ENCODE results near the gene SLC5A3. TPM values are rescaled to one million over a fixed set of nuclear protein-coding genes. Genes with fewer than 3 reads are reported as not detected.

Gene SLC5A3
- total RNA-seq, 1 experiment from 2014 or later, result 29.4 TPM

DNA sequence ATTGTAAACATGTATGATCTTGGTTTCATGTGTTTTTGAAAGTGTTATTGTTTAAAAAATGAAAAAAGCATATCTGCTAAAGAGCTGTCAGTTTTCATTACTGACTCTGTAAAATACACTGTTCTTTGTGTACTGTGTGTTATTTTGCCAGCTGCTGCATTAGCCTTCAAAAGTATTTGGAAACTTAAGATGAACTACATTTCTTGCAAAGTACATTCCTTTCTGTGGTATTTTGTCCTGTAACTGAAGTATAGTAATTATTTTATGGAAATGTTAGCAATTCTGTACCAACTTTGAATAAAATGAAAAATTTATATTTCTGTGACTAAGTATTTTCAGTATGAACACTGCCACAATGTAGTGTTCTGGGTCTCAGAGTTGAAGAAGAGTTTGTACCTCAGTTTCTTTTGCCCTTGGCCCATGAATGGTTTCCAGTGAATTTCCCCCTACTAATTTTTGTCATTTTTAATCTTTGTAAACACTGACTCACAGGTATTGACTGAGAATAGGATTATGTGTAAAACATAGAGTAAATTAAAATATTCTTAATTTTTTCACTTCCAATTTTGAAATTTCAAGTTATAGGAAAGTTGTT lies 32.7 kb downstream of the SLC5A3 start:
- TF ChIP-seq TCF7L2 (IDR thresholded peaks at IDR 0.05; ENCODE audit: low read depth, low read length), result no peak
- TF ChIP-seq SIN3A (IDR thresholded peaks at IDR 0.05; ENCODE audit: borderline replicate concordance, insufficient read depth, low read depth, low read length), result no peak
- no peak for TF ChIP-seq POLR2AphosphoS5 (IDR thresholded peaks at IDR 0.05; ENCODE audit: low read depth, low read length)
- DNase-seq (ENCODE audit: low read depth, low spot score) (no peak), ATAC-seq (no peak)
- no peaks in the 10 kb centered on the region for H3K9me3 ChIP-seq (ENCODE audit: control insufficient read depth, insufficient read depth, low read depth, low read length)
- in situ Hi-C loops (cut with HindIII; ENCODE audit: low pct_unique_long_range_greater_than_20kb, low sequenced_read_pairs) (no loop called here), intact Hi-C loops (cut with micrococcal nuclease; ENCODE audit: unreplicated experiment) (no loop called here)
- H3K4me1 ChIP-seq (ENCODE audit: control insufficient read depth, insufficient read depth, low read length), result peaks cover 11% of the 10 kb centered on the region
- H3K27ac ChIP-seq (ENCODE audit: low read length), result no peak overlapping the region
- no peaks in the 10 kb centered on the region for H3K27me3 ChIP-seq (ENCODE audit: control insufficient read depth, insufficient read depth, low read length)
- no TSS peak for BruUV-seq (replicated peaks)
- no peaks in the 10 kb centered on the region for H3K36me3 ChIP-seq (ENCODE audit: control insufficient read depth, insufficient read depth, low read length)
- no peak overlapping the region for H3K4me3 ChIP-seq (ENCODE audit: low read depth in 2 of 2, low read length in 2 of 2)
- CTCF ChIA-PET, result no interaction called here
- POLR2A ChIA-PET, result no interaction called here

DNA sequence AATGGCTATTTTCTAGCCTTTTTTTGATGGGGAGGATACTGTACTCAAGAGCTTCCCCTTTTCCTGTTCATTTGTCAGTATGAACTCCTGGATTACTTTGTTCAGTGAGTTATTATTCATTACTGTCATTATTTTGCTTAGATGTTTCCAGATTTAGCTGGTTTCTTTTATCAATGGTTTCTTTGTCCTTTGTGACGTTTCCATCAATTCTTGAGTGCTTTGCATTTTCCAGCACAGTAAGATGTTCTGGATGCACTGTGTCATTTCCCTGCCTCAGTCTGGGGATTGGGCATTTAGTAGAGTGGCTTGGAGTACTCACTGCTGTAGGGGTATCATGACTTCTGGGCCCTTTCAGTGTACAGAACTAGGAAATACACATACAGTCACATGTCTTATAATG lies 34.2 kb downstream of the SLC5A3 start:
- peaks cover 11% of the 10 kb centered on the region for H3K4me1 ChIP-seq (ENCODE audit: control insufficient read depth, insufficient read depth, low read length)
- H3K27ac ChIP-seq (ENCODE audit: low read length), result no peak overlapping the region
- DNase-seq (ENCODE audit: low read depth, low spot score) (no peak), ATAC-seq (no peak)
- no peaks in the 10 kb centered on the region for H3K9me3 ChIP-seq (ENCODE audit: control insufficient read depth, insufficient read depth, low read depth, low read length)
- H3K27me3 ChIP-seq (ENCODE audit: control insufficient read depth, insufficient read depth, low read length), result no peaks in the 10 kb centered on the region
- POLR2A ChIA-PET, result no interaction called here
- in situ Hi-C loops (cut with HindIII; ENCODE audit: low pct_unique_long_range_greater_than_20kb, low sequenced_read_pairs), result no loop called here
- no peaks in the 10 kb centered on the region for H3K36me3 ChIP-seq (ENCODE audit: control insufficient read depth, insufficient read depth, low read length)
- intact Hi-C loops (cut with micrococcal nuclease; ENCODE audit: unreplicated experiment), result no loop called here
- H3K4me3 ChIP-seq (ENCODE audit: low read depth in 2 of 2, low read length in 2 of 2), result no peak overlapping the region
- BruUV-seq (replicated peaks), result no TSS peak
- TF ChIP-seq, protein P1, sequence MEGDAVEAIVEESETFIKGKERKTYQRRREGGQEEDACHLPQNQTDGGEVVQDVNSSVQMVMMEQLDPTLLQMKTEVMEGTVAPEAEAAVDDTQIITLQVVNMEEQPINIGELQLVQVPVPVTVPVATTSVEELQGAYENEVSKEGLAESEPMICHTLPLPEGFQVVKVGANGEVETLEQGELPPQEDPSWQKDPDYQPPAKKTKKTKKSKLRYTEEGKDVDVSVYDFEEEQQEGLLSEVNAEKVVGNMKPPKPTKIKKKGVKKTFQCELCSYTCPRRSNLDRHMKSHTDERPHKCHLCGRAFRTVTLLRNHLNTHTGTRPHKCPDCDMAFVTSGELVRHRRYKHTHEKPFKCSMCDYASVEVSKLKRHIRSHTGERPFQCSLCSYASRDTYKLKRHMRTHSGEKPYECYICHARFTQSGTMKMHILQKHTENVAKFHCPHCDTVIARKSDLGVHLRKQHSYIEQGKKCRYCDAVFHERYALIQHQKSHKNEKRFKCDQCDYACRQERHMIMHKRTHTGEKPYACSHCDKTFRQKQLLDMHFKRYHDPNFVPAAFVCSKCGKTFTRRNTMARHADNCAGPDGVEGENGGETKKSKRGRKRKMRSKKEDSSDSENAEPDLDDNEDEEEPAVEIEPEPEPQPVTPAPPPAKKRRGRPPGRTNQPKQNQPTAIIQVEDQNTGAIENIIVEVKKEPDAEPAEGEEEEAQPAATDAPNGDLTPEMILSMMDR (IDR thresholded peaks at IDR 0.05), result no peak
- TF ChIP-seq SIN3A (IDR thresholded peaks at IDR 0.05; ENCODE audit: borderline replicate concordance, insufficient read depth, low read depth, low read length) (no peak), TCF7L2 (IDR thresholded peaks at IDR 0.05; ENCODE audit: low read depth, low read length) (no peak), POLR2AphosphoS5 (IDR thresholded peaks at IDR 0.05; ENCODE audit: low read depth, low read length) (no peak)
- TF ChIP-seq, protein P2, sequence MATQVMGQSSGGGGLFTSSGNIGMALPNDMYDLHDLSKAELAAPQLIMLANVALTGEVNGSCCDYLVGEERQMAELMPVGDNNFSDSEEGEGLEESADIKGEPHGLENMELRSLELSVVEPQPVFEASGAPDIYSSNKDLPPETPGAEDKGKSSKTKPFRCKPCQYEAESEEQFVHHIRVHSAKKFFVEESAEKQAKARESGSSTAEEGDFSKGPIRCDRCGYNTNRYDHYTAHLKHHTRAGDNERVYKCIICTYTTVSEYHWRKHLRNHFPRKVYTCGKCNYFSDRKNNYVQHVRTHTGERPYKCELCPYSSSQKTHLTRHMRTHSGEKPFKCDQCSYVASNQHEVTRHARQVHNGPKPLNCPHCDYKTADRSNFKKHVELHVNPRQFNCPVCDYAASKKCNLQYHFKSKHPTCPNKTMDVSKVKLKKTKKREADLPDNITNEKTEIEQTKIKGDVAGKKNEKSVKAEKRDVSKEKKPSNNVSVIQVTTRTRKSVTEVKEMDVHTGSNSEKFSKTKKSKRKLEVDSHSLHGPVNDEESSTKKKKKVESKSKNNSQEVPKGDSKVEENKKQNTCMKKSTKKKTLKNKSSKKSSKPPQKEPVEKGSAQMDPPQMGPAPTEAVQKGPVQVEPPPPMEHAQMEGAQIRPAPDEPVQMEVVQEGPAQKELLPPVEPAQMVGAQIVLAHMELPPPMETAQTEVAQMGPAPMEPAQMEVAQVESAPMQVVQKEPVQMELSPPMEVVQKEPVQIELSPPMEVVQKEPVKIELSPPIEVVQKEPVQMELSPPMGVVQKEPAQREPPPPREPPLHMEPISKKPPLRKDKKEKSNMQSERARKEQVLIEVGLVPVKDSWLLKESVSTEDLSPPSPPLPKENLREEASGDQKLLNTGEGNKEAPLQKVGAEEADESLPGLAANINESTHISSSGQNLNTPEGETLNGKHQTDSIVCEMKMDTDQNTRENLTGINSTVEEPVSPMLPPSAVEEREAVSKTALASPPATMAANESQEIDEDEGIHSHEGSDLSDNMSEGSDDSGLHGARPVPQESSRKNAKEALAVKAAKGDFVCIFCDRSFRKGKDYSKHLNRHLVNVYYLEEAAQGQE (IDR thresholded peaks at IDR 0.05; ENCODE audit: insufficient read depth in 1 of 2, low read depth in 2 of 2, low read length in 1 of 2), result no peak
- CTCF ChIA-PET, result no interaction called here

DNA sequence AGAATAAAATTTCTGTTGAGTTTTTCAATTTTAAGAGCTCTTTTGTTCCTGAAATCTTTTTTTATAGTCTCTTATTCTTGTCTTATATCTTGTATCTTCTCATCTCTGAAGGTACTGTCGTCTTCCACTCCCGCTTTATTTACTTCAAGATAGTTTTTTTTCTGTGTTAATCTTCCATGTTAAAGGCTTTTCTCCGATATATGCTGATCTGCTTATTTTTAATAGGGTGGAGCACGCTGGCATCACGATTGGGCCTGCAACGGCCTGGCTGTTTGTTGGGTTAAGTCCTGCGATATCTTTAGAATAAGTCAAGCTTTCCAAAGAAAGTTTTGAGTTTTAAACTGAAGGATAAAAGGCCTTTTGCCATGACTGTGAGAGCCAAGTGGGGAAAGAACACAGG lies 35.7 kb downstream of the SLC5A3 start:
- ATAC-seq (no peak), DNase-seq (ENCODE audit: low read depth, low spot score) (no peak)
- Histone ChIP-seq H3K4me3 (ENCODE audit: low read depth in 2 of 2, low read length in 2 of 2) (no peak overlapping the region), H3K27me3 (ENCODE audit: control insufficient read depth, insufficient read depth, low read length) (no peaks in the 10 kb centered on the region), H3K4me1 (ENCODE audit: control insufficient read depth, insufficient read depth, low read length) (peaks cover 14% of the 10 kb centered on the region), H3K36me3 (ENCODE audit: control insufficient read depth, insufficient read depth, low read length) (no peaks in the 10 kb centered on the region), H3K9me3 (ENCODE audit: control insufficient read depth, insufficient read depth, low read depth, low read length) (no peaks in the 10 kb centered on the region), H3K27ac (ENCODE audit: low read length) (no peak overlapping the region)
- in situ Hi-C loops (cut with HindIII; ENCODE audit: low pct_unique_long_range_greater_than_20kb, low sequenced_read_pairs), result no loop called here
- ChIA-PET POLR2A (no interaction called here), CTCF (no interaction called here)
- TF ChIP-seq TCF7L2 (IDR thresholded peaks at IDR 0.05; ENCODE audit: low read depth, low read length) (no peak), SIN3A (IDR thresholded peaks at IDR 0.05; ENCODE audit: borderline replicate concordance, insufficient read depth, low read depth, low read length) (no peak), POLR2AphosphoS5 (IDR thresholded peaks at IDR 0.05; ENCODE audit: low read depth, low read length) (no peak)
- TF ChIP-seq, protein P1 (IDR thresholded peaks at IDR 0.05), result no peak
- TF ChIP-seq, protein P2 (IDR thresholded peaks at IDR 0.05; ENCODE audit: insufficient read depth in 1 of 2, low read depth in 2 of 2, low read length in 1 of 2), result no peak
- intact Hi-C loops (cut with micrococcal nuclease; ENCODE audit: unreplicated experiment), result no loop called here
- BruUV-seq (replicated peaks), result no TSS peak
